SH-SY5Y (cell line): ENCODE data around the gene MPRIP.

ENCODE experiments used
- GATA2 ChIP-seq: IDR thresholded peaks from 2 replicates; pipeline ENCODE4 v1.6.1; 2011; ENCODE audit warnings: mild to moderate bottlenecking, low read depth, low read length
- GATA3 ChIP-seq: IDR thresholded peaks from 2 replicates; pipeline ENCODE4 v1.6.1; 2011; ENCODE audit warnings: low read depth, mild to moderate bottlenecking, low read length, moderate library complexity

GRCh38 chr17:17225901-17226300 lies 183.6 kb downstream of the MPRIP start:
- TF ChIP-seq GATA2 (no peak), GATA3 (no peak)
